OCI-LY1 (cell line): ENCODE results near the gene FOXL3.

Experiments used
- CTCF ChIP-seq: fragments of 200-600 bp; sonication (generic), shearing (Covaris generic); IDR thresholded peaks from 2 replicates; pipeline ENCODE4 v1.5.1; 2017; ENCODE audit warnings: mild to moderate bottlenecking, antibody characterized with exemption, low read length, moderate library complexity, mixed read lengths
- EZH2 ChIP-seq: fragments of 200-600 bp; sonication (generic), shearing (Covaris generic); IDR thresholded peaks from 2 replicates; pipeline ENCODE4 v1.8.0; 2017; ENCODE audit warnings: borderline replicate concordance, mixed run types, mild to moderate bottlenecking, antibody characterized with exemption, low read length, moderate library complexity, mixed read lengths

GRCh38 chr7:297611-298374 is 7.8 kb downstream of the FOXL3 start:
- TF ChIP-seq CTCF (no peak), EZH2 (no peak)
